ENCODE measurements around the gene SLC15A4.

DNA sequence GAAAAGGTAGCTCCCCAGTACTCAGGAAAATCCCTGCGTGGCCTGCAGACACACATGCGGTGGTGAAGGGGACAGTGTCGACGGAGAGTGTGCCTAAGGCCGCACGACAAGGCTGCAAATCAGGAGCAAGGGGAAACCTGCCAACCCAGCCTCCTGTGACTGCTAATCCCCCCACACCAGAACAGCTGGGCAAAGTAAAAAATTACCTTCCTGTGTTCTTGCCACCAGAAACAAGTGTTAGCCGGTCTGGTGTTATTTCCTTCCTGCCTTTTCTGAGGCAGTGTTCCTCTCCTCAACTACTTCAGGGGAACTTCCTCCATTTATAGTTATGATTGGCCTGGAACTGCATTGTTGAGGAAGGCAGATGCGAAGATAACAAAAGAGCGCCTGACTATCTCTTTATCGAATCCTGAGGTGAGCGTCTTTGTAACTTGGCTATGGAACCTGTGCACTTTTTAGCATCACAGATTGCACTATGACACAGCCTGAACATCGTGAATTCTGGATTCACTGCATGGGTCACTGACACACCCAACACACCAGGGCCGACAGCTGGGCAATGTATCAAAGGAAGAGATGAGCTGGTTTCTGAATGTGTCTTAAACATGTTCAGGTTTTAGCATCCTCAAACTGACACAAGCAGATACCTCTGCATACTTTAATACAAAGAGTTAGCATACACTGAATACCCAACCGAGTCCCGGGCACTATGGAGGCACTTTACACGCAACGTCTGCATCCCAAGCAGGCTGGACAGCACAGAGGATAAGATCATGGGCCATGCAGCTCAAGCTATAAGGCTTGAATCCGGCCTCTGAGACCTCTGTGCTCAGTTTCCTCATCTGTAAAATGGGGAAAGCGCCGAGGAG, 28.9 kb downstream of the SLC15A4 start:
- TF ChIP-seq, protein P1, sequence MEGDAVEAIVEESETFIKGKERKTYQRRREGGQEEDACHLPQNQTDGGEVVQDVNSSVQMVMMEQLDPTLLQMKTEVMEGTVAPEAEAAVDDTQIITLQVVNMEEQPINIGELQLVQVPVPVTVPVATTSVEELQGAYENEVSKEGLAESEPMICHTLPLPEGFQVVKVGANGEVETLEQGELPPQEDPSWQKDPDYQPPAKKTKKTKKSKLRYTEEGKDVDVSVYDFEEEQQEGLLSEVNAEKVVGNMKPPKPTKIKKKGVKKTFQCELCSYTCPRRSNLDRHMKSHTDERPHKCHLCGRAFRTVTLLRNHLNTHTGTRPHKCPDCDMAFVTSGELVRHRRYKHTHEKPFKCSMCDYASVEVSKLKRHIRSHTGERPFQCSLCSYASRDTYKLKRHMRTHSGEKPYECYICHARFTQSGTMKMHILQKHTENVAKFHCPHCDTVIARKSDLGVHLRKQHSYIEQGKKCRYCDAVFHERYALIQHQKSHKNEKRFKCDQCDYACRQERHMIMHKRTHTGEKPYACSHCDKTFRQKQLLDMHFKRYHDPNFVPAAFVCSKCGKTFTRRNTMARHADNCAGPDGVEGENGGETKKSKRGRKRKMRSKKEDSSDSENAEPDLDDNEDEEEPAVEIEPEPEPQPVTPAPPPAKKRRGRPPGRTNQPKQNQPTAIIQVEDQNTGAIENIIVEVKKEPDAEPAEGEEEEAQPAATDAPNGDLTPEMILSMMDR (IDR thresholded peaks at IDR 0.05; ENCODE audit: low read depth, low read length): no peak
- no peak for TF ChIP-seq EZH2phosphoT487 (IDR thresholded peaks at IDR 0.05; ENCODE audit: low read depth)

All from OCI-LY3 (cell line).